Ovary (tissue), 9 donors: ENCODE results near the gene TUBA4B. TPM values are rescaled to one million over a fixed set of nuclear protein-coding genes. Genes with fewer than 3 reads are reported as not detected.

Experiments used
- DNase-seq, 5 donors: peaks; one replicate each; pipeline ENCODE4 v3.0.0-alpha.2; 2019 to 2020
- H3K27ac ChIP-seq, 2 donors: fragments of 200-600 bp; one replicate each; pipeline versions ENCODE4 v1.5.1 to v1.8.0; 2019 to 2022
- H3K27me3 ChIP-seq: fragments of 200-600 bp; one replicate; pipeline ENCODE4 v1.8.0; 2022
- H3K36me3 ChIP-seq: fragments of 200-600 bp; sonication (generic); one replicate; pipeline ENCODE4 v1.5.1; 2019
- H3K4me1 ChIP-seq: one replicate; pipeline ENCODE4 v1.8.1; 2013; ENCODE audit warnings: mild to moderate bottlenecking, moderate library complexity; ENCODE audit not compliant: insufficient read depth
- H3K4me3 ChIP-seq: fragments of 200-600 bp; sonication (generic); one replicate; pipeline ENCODE4 v1.5.1; 2017
- H3K9me3 ChIP-seq, 2 donors: fragments of 200-600 bp in 1 of 2; sonication (generic) in 1 of 2; one replicate each; pipeline versions ENCODE4 v1.5.1 to v1.8.1; 2013 to 2019; ENCODE audit warnings: mild to moderate bottlenecking in 1 of 2, moderate library complexity in 1 of 2
- EP300 ChIP-seq: sonication (generic); formaldehyde crosslinking; IDR thresholded peaks from one replicate; pipeline ENCODE4 v1.6.1; 2017; ENCODE audit warnings: antibody characterized with exemption
- POLR2A ChIP-seq: fragments of 450-650 bp; IDR thresholded peaks from one replicate; pipeline ENCODE4 v1.6.1; 2017; ENCODE audit warnings: antibody characterized with exemption, mild to moderate bottlenecking, moderate library complexity
- WGBS, 3 donors: extraction: QIAGEN DNeasy Blood & Tissue Kit in 1 of 3; methylation state at CpG; one replicate each; pipeline versions ENCODE4 v1.1.5 to v1.1.7; 2013 to 2017; 5-methylcytosine and 5-hydroxymethylcytosine counted together
- intact Hi-C, 4 donors: fragments of 100-400 bp; cut with DNase I; formaldehyde crosslinking; loops; one replicate each; pipeline versions ENCODE4 v1.11.0 to v1.15.1; 2022 to 2023
- polyA plus RNA-seq, 2 donors: library from polyadenylated mRNA; stranded (reverse); fragments of 200-250 nt in 1 of 2; fragments of 350-450 nt in 1 of 2; fragmentation: Illumina TruSeq in 1 of 2; extraction: RNeasy Lipid Tissue Mini Kit (QIAGEN cat#74804) in 1 of 2; gene quantifications; one replicate each; pipeline ENCODE4 v1.2.3, GENCODE V29; 2013 to 2014
- total RNA-seq, 7 donors: library from RNA; depleted of rRNA in 2 of 7; stranded (reverse); fragments of >200 nt in 2 of 7; fragmentation: NEBNext Ultra II Directional in 3 of 7; extraction: Animal tissue kit (Norgen Biotek cat#: 25700) in 3 of 7; gene quantifications; one replicate each; pipeline versions ENCODE4 v1.1.0 to v1.2.4, GENCODE V29; 2016 to 2023
- TF ChIP-seq, protein P1 (sequence below), 3 donors: fragments of 450-650 bp in 2 of 3; fragments of 200-600 bp in 1 of 3; IDR thresholded peaks; one replicate each; pipeline versions ENCODE4 v1.5.1 to v1.8.0; 2016 to 2022; ENCODE audit warnings: antibody characterized with exemption in 3 of 3, mild to moderate bottlenecking in 1 of 3
- donor health status: DM: no; HTN: no; CAD: no; lungs with moderate emphysema.
- donor health status: DM: no; HTN: no; CAD: no.
- donor health status: Bipolar disorder and iron deficiency.
- donor health status: DM: yes; HTN: yes; CAD: no.
- donor health status: DM: no; HTN: no; CAD: no.
- donor health status: DM: yes; HTN: yes; CAD: no.

The TUBA4B gene
- total and polyA plus RNA-seq, 9 donors, result 0.18 to 13.2 (median 0.35) TPM; not detected in 2

DNA sequence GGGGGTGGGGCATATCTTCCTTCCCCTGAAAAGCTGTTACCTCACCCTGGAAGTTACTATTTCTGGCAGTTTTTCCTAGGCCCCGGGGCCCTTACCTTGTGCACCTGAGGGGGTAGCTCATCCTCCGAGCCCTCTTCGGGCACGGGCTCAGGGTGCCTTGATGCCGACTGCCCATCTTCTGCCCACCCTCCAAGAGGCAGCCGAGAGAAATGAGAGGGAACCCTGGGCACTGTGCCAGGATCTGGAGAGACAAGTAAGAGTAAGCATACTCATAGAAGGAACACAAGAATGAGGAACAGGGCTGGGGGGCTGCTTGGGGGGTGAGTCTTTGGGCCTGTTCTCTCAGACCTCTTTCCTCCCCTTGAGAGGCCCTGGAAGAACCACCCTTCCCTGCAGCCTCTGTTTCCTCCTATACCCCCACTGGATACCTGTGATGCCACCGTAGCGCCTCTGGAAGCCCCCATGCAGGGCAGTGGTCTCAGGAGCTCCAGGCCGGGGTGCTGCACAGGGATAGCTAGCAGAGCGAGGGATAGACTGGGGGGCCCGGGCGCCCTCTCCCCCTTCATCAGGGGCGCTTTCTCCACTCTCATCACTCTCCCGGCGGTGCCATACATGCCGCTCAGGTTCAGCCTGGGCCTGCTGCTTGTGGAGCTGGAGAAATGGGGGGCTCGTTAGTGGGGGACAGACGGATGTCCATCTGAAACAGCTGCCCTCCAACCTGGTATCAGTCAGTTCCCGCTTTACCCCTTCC lies 32.2 kb upstream of the TUBA4B start:
- DNase-seq, result peak in 3 of 5 donors; percentile 42 to 58 (median 51)
- Histone ChIP-seq H3K27me3 (no peaks in the 10 kb centered on the region), H3K27ac (no peak overlapping the region), H3K9me3 (no peaks in the 10 kb centered on the region), H3K4me3 (no peak overlapping the region), H3K4me1 (peaks cover 2% of the 10 kb centered on the region), H3K36me3 (no peaks in the 10 kb centered on the region)
- 85 to 90% (median 86%) methylated on average over 19 of the region's 19 CpGs for WGBS, 3 donors
- TF ChIP-seq EP300, result no peak
- no peak for TF ChIP-seq POLR2A
- TF ChIP-seq, protein P1, sequence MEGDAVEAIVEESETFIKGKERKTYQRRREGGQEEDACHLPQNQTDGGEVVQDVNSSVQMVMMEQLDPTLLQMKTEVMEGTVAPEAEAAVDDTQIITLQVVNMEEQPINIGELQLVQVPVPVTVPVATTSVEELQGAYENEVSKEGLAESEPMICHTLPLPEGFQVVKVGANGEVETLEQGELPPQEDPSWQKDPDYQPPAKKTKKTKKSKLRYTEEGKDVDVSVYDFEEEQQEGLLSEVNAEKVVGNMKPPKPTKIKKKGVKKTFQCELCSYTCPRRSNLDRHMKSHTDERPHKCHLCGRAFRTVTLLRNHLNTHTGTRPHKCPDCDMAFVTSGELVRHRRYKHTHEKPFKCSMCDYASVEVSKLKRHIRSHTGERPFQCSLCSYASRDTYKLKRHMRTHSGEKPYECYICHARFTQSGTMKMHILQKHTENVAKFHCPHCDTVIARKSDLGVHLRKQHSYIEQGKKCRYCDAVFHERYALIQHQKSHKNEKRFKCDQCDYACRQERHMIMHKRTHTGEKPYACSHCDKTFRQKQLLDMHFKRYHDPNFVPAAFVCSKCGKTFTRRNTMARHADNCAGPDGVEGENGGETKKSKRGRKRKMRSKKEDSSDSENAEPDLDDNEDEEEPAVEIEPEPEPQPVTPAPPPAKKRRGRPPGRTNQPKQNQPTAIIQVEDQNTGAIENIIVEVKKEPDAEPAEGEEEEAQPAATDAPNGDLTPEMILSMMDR (IDR thresholded peaks at IDR 0.05), result no peak
- intact Hi-C loops, result no loop called here

DNA sequence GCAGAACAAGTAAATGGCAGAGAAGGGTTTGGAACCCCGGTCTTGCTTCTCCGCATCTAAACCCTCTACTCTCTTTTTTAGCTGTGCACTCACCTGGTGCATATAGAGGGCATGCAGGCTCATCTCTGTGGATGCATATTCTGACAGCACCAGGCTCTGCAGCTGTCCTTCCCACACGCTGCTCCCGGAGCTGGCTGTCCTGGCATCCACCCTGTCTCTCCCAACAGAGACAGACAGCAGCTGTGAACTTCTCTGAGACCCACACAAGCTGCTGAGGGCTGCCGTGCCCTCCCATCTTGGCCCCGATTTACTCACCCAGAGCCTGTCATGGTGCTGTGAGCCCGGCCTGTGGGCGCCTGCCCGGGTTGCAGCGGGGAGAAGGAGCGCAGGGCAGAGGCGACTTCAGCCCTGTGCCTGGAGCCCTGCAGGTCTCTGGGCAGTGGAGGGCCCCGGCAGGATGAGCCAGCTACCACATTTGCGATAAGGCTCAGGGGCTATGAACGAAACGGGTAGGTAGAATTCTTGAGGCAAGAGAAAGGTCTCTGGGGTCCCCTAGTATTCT lies 31.0 kb upstream of the TUBA4B start:
- Histone ChIP-seq H3K36me3 (no peaks in the 10 kb centered on the region), H3K4me1 (peaks cover 2% of the 10 kb centered on the region), H3K27ac (no peak overlapping the region), H3K9me3 (no peaks in the 10 kb centered on the region), H3K27me3 (no peaks in the 10 kb centered on the region), H3K4me3 (no peak overlapping the region)
- TF ChIP-seq POLR2A (no peak), EP300 (no peak)
- TF ChIP-seq, protein P1 (IDR thresholded peaks at IDR 0.05), result no peak
- 88 to 92% (median 88%) methylated on average over 16 of the region's 16 CpGs for WGBS, 3 donors
- no peak for DNase-seq
- intact Hi-C loops, result no loop called here

DNA sequence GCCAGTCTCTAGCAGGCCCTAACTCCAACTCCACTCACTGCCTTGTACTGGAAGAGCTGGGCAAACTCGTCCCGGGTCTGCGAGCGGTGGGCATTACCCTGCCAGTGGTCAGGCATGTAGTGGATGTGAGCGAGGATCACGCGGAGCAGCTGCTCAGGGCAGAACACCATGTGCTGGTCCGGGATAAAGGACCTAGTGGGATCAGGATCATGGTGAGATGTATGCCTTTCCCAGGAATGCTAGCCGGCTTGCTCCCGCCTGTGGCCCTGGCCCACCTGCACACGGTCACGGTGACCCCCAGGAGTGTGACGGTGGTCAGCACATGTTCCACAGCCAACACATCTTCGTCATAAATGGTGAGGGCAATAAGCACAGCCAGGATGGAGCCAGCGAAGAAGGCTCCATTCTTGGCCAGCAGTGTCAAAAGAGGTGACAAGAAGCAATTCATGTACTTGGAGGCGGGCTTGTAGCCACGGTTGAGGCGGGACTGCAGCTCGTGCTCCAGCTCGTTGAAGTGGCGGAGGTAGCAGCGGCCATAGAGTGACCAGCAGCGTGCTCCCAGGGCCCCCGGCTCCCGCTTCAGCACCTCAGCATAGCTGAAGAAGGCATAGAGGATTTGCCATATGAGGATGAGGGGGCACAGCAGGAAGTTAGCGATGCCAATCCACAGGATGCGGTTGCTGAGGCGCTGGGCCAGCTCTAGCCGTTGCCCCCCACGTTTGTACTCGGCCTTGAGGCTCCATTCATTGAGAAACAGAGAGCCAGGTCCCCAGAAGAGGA lies 29.0 kb upstream of the TUBA4B start:
- no peak overlapping the region for H3K27ac ChIP-seq

DNA sequence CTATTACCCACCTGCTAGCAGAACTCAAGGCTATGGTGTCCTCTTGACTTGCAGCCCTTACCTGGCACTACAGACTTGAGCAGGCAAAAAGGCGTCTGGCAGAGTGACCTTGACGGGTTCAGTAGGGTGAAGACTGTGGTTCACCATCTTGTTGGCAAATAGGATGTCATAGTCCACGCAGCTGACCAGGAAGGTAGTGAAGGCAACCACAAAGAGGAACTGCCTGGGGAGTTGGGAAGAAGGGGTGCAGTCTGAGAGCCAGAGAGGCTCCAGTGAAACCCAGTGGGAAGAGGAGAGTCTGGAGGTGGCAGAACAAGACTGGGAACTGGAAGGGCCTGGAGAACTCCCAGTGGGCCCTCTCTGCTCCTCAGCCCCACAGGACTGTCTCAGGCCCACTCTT lies 27.7 kb upstream of the TUBA4B start:
- Histone ChIP-seq H3K27ac (no peak overlapping the region), H3K9me3 (no peaks in the 10 kb centered on the region), H3K27me3 (no peaks in the 10 kb centered on the region), H3K4me1 (peaks cover 8% of the 10 kb centered on the region), H3K36me3 (no peaks in the 10 kb centered on the region), H3K4me3 (no peak overlapping the region)
- WGBS, 3 donors, result 80 to 92% (median 82%) methylated on average over 3 of the region's 3 CpGs
- DNase-seq, result no peak
- intact Hi-C loops, result loop anchor here in 1 of 4 donors (5.0 kb wide), 1 partner anchor 48 kb away; the partner anchor contains the start of genes CNPPD1 and RETREG2
- TF ChIP-seq POLR2A (no peak), EP300 (no peak)
- TF ChIP-seq, protein P1 (IDR thresholded peaks at IDR 0.05), result no peak

More for the DNA sequence above, 29.0 kb upstream of the TUBA4B start:
- peaks cover 10% of the 10 kb centered on the region for H3K4me1 ChIP-seq
- H3K9me3 ChIP-seq, result no peaks in the 10 kb centered on the region
- WGBS, 3 donors, result 88 to 91% (median 90%) methylated on average over 30 to 31 of the region's 31 CpGs
- no peak overlapping the region for H3K4me3 ChIP-seq
- no peak for DNase-seq
- H3K27me3 ChIP-seq, result no peaks in the 10 kb centered on the region
- intact Hi-C loops, result no loop called here
- TF ChIP-seq, protein P1 (IDR thresholded peaks at IDR 0.05), result no peak
- no peak for TF ChIP-seq EP300
- no peak for TF ChIP-seq POLR2A
- H3K36me3 ChIP-seq, result no peaks in the 10 kb centered on the region
